Activated CD4-positive, alpha-beta memory T cell treated with anti-CD3 and anti-CD28 coated beads for 36 hours (primary cell): ENCODE results near the gene HIP1R. TPM values are rescaled to one million over a fixed set of nuclear protein-coding genes. Genes with fewer than 3 reads are reported as not detected.
"Not testable (repeated sequence)": the region's sequence is repeated elsewhere in the genome, so short reads cannot be mapped to it uniquely, and the experiment has no call there.

Source experiments
- CTCF ChIA-PET: fragments of 350-600 bp; sonication (Branson Sonifier 250); formaldehyde crosslinking; loops from one replicate; lab custom pipeline; 2021; ENCODE audit warnings: antibody characterized with exemption, inconsistent platforms; lab: Charles Lee
- POLR2A ChIA-PET: fragments of 350-600 bp; sonication (Branson Sonifier 250); formaldehyde crosslinking; loops from one replicate; lab custom pipeline; 2021; ENCODE audit warnings: antibody characterized with exemption; lab: Charles Lee
- DNase-seq: peaks from one replicate; pipeline ENCODE4 v3.0.0-alpha.2; 2020
- H3K27ac Mint-ChIP-seq: one replicate; pipeline ENCODE4 v1.8.0; 2021; ENCODE audit warnings: mixed read lengths
- H3K27me3 Mint-ChIP-seq: one replicate; pipeline ENCODE4 v1.8.0; 2021; ENCODE audit warnings: mixed read lengths
- H3K36me3 Mint-ChIP-seq: one replicate; pipeline ENCODE4 v1.8.0; 2021; ENCODE audit warnings: mixed read lengths
- H3K4me1 Mint-ChIP-seq: one replicate; pipeline ENCODE4 v1.8.0; 2021; ENCODE audit warnings: low read depth, mixed read lengths
- H3K4me3 Mint-ChIP-seq: one replicate; pipeline ENCODE4 v1.8.0; 2021; ENCODE audit warnings: mild to moderate bottlenecking, mixed read lengths
- H3K9me3 Mint-ChIP-seq: one replicate; pipeline ENCODE4 v1.8.0; 2021; ENCODE audit warnings: mixed read lengths
- intact Hi-C: fragments of 100-400 bp; cut with micrococcal nuclease; formaldehyde crosslinking; loops from one replicate; pipeline ENCODE4 v1.15.1; 2023
- total RNA-seq, 2 experiments: library from RNA; stranded (reverse); gene quantifications; one replicate each; pipeline ENCODE4 v1.2.3, GENCODE V29; 2021

Gene HIP1R, protein sequence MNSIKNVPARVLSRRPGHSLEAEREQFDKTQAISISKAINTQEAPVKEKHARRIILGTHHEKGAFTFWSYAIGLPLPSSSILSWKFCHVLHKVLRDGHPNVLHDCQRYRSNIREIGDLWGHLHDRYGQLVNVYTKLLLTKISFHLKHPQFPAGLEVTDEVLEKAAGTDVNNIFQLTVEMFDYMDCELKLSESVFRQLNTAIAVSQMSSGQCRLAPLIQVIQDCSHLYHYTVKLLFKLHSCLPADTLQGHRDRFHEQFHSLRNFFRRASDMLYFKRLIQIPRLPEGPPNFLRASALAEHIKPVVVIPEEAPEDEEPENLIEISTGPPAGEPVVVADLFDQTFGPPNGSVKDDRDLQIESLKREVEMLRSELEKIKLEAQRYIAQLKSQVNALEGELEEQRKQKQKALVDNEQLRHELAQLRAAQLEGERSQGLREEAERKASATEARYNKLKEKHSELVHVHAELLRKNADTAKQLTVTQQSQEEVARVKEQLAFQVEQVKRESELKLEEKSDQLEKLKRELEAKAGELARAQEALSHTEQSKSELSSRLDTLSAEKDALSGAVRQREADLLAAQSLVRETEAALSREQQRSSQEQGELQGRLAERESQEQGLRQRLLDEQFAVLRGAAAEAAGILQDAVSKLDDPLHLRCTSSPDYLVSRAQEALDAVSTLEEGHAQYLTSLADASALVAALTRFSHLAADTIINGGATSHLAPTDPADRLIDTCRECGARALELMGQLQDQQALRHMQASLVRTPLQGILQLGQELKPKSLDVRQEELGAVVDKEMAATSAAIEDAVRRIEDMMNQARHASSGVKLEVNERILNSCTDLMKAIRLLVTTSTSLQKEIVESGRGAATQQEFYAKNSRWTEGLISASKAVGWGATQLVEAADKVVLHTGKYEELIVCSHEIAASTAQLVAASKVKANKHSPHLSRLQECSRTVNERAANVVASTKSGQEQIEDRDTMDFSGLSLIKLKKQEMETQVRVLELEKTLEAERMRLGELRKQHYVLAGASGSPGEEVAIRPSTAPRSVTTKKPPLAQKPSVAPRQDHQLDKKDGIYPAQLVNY
- total RNA-seq = 10 to 100 TPM; 19.3 to 22.2 TPM

DNA sequence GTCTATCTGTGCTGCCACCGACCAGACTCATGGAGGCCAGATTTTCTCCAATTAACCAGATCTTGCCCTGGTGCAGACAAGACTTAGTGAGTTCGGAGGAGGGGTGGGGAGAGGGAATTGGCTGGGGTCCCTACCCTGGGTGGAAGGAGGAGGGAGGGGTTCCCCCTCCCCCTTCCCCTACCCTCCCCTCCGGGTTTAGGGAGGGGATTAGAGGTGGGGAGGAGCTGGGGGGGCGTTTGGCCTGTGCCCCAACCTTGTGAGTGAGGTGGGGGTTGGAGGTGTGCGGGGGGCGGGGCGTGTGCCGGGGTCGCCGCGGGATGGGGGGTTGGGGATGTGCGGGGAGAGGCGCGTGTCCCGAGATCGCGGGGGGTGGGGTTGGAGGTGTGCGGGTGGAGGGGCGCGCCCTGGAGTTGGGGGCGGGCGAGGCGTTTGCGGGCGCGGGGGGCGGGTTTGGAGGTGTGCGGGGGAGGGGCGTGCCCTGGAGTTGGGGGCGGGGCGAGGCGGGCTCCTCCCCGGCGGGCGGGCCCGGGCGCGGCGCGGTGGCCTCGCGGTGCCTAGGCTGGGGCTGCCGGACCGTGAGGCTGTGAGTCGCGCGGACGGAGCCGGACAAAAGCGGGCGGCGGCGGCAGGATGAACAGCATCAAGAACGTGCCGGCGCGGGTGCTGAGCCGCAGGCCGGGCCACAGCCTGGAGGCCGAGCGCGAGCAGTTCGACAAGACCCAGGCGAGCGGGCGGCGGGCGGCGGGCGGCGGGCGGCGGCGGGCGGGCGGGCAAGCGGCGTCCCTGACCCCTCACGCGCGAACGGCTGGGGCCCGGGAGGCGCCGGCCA, at the start of gene HIP1R:
Gene HIP1R, plus strand, starts transcription at position 537 of the 829 bp plus-strand sequence. Its CDS starts 94 bp downstream, at position 631.
- peak within 1 kb of the TSS; percentile 57 for H3K27ac Mint-ChIP-seq
- H3K36me3 Mint-ChIP-seq = no peaks in the 10 kb centered on the region
- H3K27me3 Mint-ChIP-seq = no peaks in the 10 kb centered on the region
- no peaks in the 10 kb centered on the region for H3K9me3 Mint-ChIP-seq
- peaks cover 22% of the 10 kb centered on the region for H3K4me1 Mint-ChIP-seq
- DNase-seq = peak; percentile 64
- POLR2A ChIA-PET = interaction anchor here (0.5 to 1.5 kb wide), 3 partner anchors 21 to 336 kb away, joined by 3 read pairs; partner anchors contain the start of gene ZCCHC8
- peak within 1 kb of the TSS; percentile 85 for H3K4me3 Mint-ChIP-seq
- CTCF ChIA-PET = interaction anchor here (0.6 to 1.8 kb wide), 4 partner anchors 39 to 185 kb away, joined by 3 to 8 read pairs (median 3); no protein-coding TSS in a partner anchor
- intact Hi-C loops = no loop called here

GRCh38 chr12:122785503-122785902, 49.8 kb upstream of the HIP1R start:
- CTCF ChIA-PET = interaction anchor here (1.1 kb wide), 1 partner anchor 9 kb away, joined by 3 read pairs; no protein-coding TSS in a partner anchor
- intact Hi-C loops = no loop called here
- DNase-seq = no peak
- Mint-ChIP-seq H3K27me3 (no peaks in the 10 kb centered on the region), H3K36me3 (no peaks in the 10 kb centered on the region), H3K4me3 (no peak overlapping the region), H3K4me1 (no peaks in the 10 kb centered on the region), H3K27ac (no peak overlapping the region), H3K9me3 (no peaks in the 10 kb centered on the region)
- POLR2A ChIA-PET = no interaction called here

DNA sequence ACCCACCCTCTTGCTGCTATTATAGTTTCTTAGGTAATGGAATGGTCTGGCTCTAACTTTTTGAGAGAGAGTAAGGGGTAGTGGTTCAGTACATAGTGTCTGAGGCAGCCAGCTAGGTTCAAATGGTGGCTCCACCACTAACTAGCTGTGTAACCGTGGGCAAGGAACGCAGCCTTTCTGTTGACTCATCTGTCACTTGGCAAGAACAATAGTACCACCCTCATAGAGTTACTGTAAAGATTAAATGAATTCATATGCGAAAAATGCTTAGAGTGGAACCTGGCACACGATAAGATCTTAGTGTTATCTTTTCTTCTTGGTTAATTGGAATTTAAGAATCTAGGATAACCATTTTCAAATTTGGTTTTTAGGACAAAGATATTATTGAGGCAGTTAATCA, 46.9 kb upstream of the HIP1R start:
- Mint-ChIP-seq H3K27ac (no peak overlapping the region), H3K4me1 (no peaks in the 10 kb centered on the region), H3K4me3 (no peak overlapping the region), H3K27me3 (no peaks in the 10 kb centered on the region), H3K36me3 (no peaks in the 10 kb centered on the region), H3K9me3 (no peaks in the 10 kb centered on the region)
- intact Hi-C loops = no loop called here
- no peak for DNase-seq
- CTCF ChIA-PET = no interaction called here
- POLR2A ChIA-PET = no interaction called here

- H3K4me3 Mint-ChIP-seq = no peak overlapping the region
- H3K27ac Mint-ChIP-seq = no peak overlapping the region
- no peaks in the 10 kb centered on the region for H3K9me3 Mint-ChIP-seq
- CTCF ChIA-PET = interaction anchor here (0.6 to 1.1 kb wide), 2 partner anchors 24 to 829 kb away, joined by 3 read pairs; no protein-coding TSS in a partner anchor
- DNase-seq = no peak
- POLR2A ChIA-PET = no interaction called here
- no peaks in the 10 kb centered on the region for H3K4me1 Mint-ChIP-seq
- H3K27me3 Mint-ChIP-seq = no peaks in the 10 kb centered on the region
- intact Hi-C loops = no loop called here
- no peaks in the 10 kb centered on the region for H3K36me3 Mint-ChIP-seq
Observed at GRCh38 chr12:122789637-122790036, 45.6 kb upstream of the HIP1R start.

DNA sequence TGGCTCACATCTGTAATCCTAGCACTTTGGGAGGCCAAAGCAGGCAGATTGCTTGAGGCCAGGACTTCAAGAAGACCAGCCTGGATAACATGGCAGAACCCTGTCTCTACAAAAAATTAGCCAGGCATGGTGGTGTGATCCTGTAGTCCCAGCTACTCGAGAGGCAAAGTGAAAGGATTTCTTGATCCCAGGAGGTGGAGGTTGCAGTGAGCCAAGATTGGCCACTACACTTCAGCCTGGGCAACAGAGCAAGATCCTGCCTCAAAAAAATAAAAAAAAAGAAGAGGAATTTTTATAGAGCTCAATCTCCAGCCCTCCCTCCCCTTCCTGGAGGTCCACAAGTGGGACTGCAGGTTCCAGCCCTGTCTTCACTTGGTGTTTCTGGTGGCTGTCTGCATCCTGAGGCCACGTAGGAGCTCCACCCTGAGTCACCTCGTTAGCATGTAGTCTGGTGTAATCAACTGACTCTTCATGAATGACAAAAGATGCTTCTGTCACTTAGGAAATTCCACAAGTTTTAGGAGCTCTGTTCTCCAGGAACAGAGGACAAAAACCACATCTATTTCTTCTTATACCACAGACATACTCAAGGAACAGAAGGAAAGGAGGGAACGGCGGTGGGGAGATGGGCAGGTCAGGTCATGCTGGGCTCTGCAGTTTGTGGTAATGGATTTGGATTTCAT, 44.7 kb upstream of the HIP1R start:
- Mint-ChIP-seq H3K4me3 (no peak overlapping the region), H3K4me1 (no peaks in the 10 kb centered on the region), H3K36me3 (no peaks in the 10 kb centered on the region), H3K9me3 (no peaks in the 10 kb centered on the region), H3K27ac (no peak overlapping the region), H3K27me3 (no peaks in the 10 kb centered on the region)
- ChIA-PET CTCF (interaction anchor here (0.6 to 1.1 kb wide), 5 partner anchors 23 to 828 kb away, joined by 3 to 5 read pairs (median 4); partner anchors contain the start of gene OGFOD2), POLR2A (no interaction called here)
- intact Hi-C loops = no loop called here
- no peak for DNase-seq

GRCh38 chr12:122793685-122794106, 41.6 kb upstream of the HIP1R start:
- no peak overlapping the region for H3K4me3 Mint-ChIP-seq
- POLR2A ChIA-PET = no interaction called here
- DNase-seq = no peak
- no peaks in the 10 kb centered on the region for H3K36me3 Mint-ChIP-seq
- H3K4me1 Mint-ChIP-seq = no peaks in the 10 kb centered on the region
- no peaks in the 10 kb centered on the region for H3K27me3 Mint-ChIP-seq
- intact Hi-C loops = loop anchor here (1.0 to 2.0 kb wide), 2 partner anchors 43 to 159 kb away; no protein-coding TSS in a partner anchor
- CTCF ChIA-PET = interaction anchor here (0.6 to 4.1 kb wide), 43 partner anchors 8 to 445 kb away, joined by 3 to 39 read pairs (median 4); partner anchors contain the start of genes HIP1R, MPHOSPH9, MTRFR and OGFOD2
- no peaks in the 10 kb centered on the region for H3K9me3 Mint-ChIP-seq
- H3K27ac Mint-ChIP-seq = no peak overlapping the region

DNA sequence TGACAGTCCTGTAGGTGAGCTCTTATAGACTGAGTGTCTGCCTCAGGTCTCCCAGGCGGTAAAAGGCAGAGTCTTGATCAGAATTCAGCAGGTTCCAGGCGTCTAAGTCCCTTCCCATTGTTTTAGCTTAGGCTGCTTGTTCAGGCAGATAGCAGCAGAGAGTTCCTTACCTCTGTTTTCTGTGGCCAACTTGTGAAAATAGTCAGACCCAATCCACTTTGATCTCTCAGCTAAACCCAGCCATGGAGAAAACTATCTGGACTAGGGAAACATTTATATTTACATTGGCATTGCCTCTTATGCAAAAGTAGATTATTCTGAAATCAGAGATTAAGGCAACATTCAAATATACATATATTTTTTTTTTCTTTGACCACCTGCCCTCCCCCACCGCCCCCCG, 39.5 kb upstream of the HIP1R start:
- no peaks in the 10 kb centered on the region for H3K36me3 Mint-ChIP-seq
- H3K27me3 Mint-ChIP-seq = no peaks in the 10 kb centered on the region
- intact Hi-C loops = no loop called here
- no peaks in the 10 kb centered on the region for H3K9me3 Mint-ChIP-seq
- no peak for DNase-seq
- no peak overlapping the region for H3K4me3 Mint-ChIP-seq
- no peak overlapping the region for H3K27ac Mint-ChIP-seq
- POLR2A ChIA-PET = interaction anchor here (0.5 kb wide), 1 partner anchor 13 kb away, joined by 3 read pairs; no protein-coding TSS in a partner anchor
- CTCF ChIA-PET = interaction anchor here (0.6 to 4.1 kb wide), 4 partner anchors 33 to 157 kb away, joined by 3 to 39 read pairs (median 3); no protein-coding TSS in a partner anchor
- H3K4me1 Mint-ChIP-seq = no peaks in the 10 kb centered on the region

GRCh38 chr12:122799641-122800243, 35.5 kb upstream of the HIP1R start:
- intact Hi-C loops = no loop called here
- Mint-ChIP-seq H3K4me3 (no peak overlapping the region), H3K27ac (no peak overlapping the region), H3K27me3 (no peaks in the 10 kb centered on the region), H3K36me3 (no peaks in the 10 kb centered on the region), H3K4me1 (no peaks in the 10 kb centered on the region), H3K9me3 (no peaks in the 10 kb centered on the region)
- ChIA-PET POLR2A (interaction anchor here (0.6 kb wide), 1 partner anchor 159 kb away, joined by 5 read pairs; no protein-coding TSS in a partner anchor), CTCF (interaction anchor here (0.9 kb wide), 1 partner anchor 153 kb away, joined by 3 read pairs; no protein-coding TSS in a partner anchor)
- no peak for DNase-seq

DNA sequence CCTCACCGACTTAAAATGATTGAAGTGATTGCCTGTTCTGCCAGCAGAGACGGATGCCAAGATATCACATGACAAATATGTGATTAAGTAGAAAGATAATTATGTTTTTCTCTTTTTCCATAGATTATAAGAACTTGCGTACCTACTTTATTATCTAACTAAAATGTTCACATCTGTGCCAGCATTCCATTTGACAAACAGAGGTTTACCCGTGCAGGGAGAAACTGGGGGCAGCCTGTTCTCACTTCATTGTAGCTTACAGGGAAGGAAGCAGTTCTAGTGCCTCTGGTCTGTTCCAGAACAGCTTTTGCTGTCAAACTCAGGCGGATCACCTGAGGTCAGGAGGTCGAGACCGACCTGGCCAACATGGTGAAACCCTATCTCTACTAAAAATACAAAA, 31.3 kb upstream of the HIP1R start:
- Mint-ChIP-seq H3K9me3 (no peaks in the 10 kb centered on the region), H3K36me3 (no peaks in the 10 kb centered on the region), H3K27me3 (no peaks in the 10 kb centered on the region), H3K27ac (no peak overlapping the region), H3K4me1 (no peaks in the 10 kb centered on the region), H3K4me3 (no peak overlapping the region)
- ChIA-PET CTCF (interaction anchor here (2.4 kb wide), 1 partner anchor 11 kb away, joined by 20 read pairs; no protein-coding TSS in a partner anchor), POLR2A (no interaction called here)
- intact Hi-C loops = no loop called here
- no peak for DNase-seq

- CTCF ChIA-PET, H3K4me1 Mint-ChIP-seq, H3K36me3 Mint-ChIP-seq, DNase-seq, H3K4me3 Mint-ChIP-seq, H3K27me3 Mint-ChIP-seq, H3K9me3 Mint-ChIP-seq, H3K27ac Mint-ChIP-seq, intact Hi-C loops: not testable (repeated sequence)
- POLR2A ChIA-PET = interaction anchor here (0.7 kb wide), 1 partner anchor 41 kb away, joined by 3 read pairs; no protein-coding TSS in a partner anchor
Observed at GRCh38 chr12:122804957-122805356, 30.3 kb upstream of the HIP1R start.
